HG03045 (cell line): ENCODE data around the gene DHPS.
"Not testable (repeated sequence)": the region's sequence is repeated elsewhere in the genome, so short reads cannot be mapped to it uniquely, and the experiment has no call there.

Experiments used
- ATAC-seq: cut with Tn5 transposase; IDR thresholded peaks from one replicate; pipeline ENCODE4 v1.9.1; 2021; ENCODE audit warnings: mild to moderate bottlenecking, moderate library complexity; ENCODE audit not compliant: unreplicated experiment

Gene DHPS

DNA sequence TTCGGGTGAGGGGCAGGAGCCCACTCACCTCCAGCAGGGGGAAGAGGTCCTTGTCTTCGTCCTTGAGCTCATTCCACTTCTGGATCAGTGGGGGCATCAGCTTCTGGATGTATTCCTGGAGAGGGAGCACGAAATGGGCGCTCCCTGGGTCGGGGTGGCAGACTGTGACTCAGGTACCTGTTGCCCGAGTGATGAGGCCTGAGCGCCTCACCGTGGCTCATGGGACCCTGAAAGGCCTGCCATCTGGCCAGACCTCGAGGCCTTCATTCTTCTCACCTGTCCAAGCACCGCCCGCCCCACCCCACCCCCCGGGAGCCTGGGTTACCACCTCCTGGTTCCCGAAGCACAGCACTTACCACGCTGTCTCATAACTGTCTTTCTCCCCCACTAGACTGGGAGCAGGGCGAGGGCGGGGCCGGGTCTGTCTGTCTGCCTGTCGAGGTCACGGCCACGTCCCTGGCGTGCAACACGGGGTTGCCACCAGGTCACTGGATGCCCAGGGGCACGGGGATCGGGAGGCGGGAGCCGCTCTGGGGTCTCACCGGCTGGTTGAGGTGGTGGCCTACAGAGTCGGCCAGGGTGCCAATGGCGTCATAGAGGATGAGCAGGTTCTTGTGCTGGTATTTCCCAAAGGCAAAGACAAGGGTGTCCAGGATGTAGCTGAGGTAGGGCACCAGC is 24.1 kb upstream of the DHPS start:
- ATAC-seq: no peak

GRCh38 chr19:12705169-12705568 is 23.5 kb upstream of the DHPS start:
- no peak for ATAC-seq

DNA sequence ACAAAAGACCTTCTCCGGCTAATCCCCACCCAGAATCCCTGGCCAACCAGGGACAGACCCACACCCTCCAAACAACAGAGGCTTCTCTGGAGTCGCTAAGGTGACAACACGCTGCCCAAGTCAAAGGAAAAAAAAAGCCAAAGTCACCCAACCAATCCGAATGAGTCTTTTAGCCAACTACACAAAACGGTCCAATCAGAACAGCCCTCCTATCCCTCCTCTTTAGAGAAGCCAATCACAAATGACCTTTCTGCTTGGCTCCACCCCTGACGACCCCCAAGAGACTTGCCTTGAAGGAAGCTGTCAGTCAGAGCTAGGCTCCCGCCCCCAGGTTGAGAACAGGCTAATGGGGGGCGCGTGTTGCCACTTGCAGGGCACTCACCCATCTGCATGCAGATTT is 21.4 kb upstream of the DHPS start:
- no peak for ATAC-seq

DNA sequence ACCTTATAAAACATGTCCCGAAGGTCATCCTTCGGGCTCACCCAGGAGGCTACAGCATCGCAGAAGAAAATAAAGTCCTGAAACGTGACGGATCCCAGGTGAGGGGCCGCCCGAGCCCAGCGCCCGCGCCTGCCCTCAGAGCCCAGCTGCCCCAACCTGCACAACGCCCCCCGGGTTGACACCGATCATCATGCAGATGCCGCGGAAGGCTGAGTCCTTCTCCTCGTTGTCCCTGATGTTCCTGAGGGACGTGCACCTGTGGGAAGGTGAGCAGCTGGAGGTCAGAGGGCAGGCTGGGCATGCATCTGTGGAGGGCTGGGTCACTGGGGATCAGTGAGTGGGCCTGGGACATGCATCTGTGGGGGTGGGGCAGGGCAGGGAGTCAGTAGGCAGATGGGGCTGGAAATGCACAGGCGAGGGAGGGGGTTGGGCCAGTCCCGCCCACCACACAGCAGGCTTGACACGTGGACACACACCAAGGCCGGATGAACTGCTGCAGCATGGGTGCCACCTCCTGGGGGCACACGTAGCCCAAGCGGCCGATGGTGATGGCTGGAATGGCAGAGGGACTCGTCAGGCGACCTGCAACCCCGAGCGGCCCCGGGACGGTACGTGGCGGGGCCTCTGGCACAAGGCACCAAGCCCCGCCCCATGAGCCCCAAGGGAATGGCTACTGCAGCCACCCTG is 20.1 kb upstream of the DHPS start:
- ATAC-seq: no peak

GRCh38 chr19:12698138-12698537 is 16.5 kb upstream of the DHPS start:
- ATAC-seq: no peak

DNA sequence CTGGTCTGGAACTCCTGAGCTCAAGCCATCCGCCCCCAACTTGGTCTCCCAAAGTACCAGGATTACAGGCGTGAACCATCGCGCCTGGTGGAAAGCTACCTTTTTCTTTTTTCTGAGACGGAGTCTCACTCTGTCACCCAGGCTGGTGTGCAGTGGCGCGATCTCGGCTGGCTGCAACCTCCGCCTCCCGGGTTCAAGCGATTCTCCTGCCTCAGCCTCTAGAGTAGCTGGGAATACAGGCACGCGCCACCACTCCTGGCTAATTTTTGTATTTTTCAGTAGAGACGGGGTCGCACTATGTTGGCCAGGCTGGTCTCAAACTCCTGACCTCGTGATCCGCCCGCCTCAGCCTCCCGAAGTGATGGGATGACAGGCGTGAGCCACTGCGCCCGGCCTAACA is 15.7 kb upstream of the DHPS start:
- ATAC-seq: not testable (repeated sequence)

- peak; percentile 75 for ATAC-seq
Measured at GRCh38 chr19:12696366-12697335, 15.0 kb upstream of the DHPS start, which contains the start of gene FBXW9. TSS of gene FBXW9 (minus strand) at chr19:12696631. CDS start at chr19:12696581, 50 bp downstream.

GRCh38 chr19:12695997-12696365 is 14.3 kb upstream of the DHPS start:
- ATAC-seq: peak; percentile 23

DNA sequence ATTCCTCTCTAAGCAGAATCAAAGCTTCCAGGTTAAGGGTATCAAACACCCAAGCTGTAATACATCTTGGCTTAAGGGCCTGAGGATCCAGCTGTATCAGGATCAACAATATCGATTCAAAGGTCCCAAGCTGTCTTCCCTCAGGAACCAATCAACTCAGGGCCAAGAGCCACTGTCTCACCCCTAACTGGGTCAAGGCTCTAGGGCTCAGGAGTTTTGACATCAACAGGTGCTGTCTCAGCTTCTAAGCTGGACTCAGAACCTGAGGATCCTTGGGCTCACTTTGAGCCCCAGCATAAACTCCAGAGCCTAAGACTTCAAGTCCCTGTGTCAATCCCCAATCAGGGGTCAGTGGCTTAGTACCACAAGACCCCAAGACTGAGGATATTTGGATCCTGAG is 13.8 kb upstream of the DHPS start:
- no peak for ATAC-seq

- no peak for ATAC-seq
Measured at GRCh38 chr19:12695096-12695495, 13.4 kb upstream of the DHPS start.

GRCh38 chr19:12694641-12695040 is 13.0 kb upstream of the DHPS start:
- ATAC-seq: no peak

DNA sequence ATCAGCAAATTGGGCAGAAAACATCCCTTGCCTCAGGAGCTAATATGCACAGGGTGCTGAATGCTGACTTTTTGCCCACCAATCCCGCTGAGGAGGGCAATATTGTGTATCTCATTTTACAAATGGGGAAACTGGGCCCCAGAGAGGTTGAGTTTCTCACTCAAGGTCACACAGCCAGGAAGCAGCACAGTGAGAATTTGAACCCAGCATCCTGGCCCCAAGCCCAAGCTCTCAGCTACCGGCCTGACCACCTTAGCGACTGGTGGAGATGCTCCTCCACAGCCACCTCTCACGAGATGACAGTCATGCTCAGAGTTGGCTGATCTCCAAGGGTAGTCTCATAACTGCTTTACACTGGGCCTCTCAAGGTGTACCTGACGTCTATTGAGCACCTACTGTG is 11.3 kb upstream of the DHPS start:
- ATAC-seq: no peak

DNA sequence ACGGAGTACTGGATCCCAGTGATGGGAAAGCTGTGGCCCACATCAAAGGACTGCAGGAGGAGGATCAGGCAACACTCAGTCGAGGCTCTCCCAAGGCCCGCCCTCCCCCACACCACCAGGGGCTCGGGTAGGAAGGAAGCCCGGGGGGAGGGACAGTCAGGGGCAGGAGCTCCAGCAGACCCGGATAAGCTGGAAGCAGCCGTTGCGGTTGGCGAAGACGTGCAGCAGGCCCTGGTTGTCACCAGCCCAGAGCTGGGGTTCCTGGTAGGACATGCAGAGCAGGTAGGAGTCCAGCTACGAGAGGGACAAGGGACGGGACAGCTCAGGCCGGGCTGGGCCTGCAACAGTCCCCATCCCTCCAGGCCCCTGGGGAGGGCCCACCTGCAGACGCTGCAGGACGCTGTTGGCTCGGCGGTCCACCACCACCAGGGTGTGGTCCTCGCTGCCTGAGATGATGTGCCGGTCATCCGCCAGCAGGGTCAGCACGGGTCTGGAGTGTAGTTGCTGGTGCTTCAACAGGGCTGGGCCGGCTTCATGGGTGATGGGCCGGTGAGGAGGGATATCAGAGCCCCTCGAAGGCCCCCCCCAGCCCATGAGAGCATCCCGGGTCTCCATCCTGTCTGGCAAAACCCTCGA is 8.0 kb upstream of the DHPS start:
- no peak for ATAC-seq

GRCh38 chr19:12689012-12689411 is 7.3 kb upstream of the DHPS start:
- ATAC-seq: no peak

DNA sequence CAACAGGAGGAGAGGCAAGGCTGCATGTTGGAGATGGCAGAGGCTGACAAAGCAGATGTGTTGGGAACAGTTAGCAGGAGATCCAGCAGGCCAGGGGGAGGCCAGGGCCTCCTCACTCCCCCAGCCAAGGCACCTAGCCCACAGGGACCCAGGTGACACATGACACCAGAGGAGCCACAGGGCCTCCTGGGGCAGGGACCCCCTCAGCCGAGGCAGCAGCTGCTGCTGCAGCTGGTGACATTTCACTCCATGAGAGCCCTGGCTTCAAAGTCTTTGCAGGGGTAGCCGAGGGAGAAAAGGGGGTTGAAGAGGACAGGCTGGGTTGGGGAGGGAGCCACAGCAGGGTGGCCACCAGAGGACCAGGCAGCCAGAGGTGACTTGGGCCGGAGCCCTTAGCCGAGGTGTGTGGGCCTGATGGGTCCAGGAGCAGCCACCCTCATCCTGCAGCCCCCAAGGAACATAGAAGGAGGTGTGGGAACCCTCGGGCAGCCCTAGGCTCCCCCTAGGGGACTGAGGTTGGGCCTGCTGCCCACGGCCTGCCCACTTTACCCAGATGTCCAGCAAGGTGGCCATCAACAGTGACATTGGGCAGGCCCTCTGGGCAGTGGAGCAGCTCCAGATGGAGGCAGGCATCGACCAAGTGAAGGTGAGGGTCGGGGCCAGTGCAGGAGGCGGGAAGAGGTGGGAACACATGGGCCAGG is 6.0 kb upstream of the DHPS start, which contains the start of gene GNG14:
Gene GNG14, plus strand, starts transcription at position 503 of the 701 bp plus-strand sequence. Its CDS starts 51 bp downstream, at position 554.
- no peak for ATAC-seq

GRCh38 chr19:12685831-12686230 is 4.2 kb upstream of the DHPS start:
- no peak for ATAC-seq

DNA sequence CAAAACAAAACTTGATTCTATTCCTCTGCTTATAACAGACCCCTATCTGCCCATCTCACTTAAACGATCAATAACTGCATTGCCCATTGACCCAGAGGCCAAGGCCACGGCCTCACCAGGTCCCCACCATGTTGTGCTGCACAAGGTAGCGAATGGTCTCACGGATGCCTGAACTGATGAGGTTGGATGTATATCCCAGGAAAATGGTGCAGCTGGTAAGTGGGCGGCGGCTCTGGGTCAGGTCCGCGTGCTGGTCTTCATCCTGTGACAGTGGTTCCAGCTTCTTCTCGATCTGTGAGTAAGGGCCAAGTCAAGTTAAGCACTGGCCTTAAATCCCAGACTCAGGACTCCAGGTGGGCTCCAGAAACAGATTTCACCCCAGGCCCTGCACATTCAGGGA is 1.6 kb downstream of the DHPS start:
- ATAC-seq: no peak

GRCh38 chr19:12678039-12678438 is 3.6 kb downstream of the DHPS start:
- ATAC-seq: not testable (repeated sequence)

GRCh38 chr19:12676928-12677327 is 4.8 kb downstream of the DHPS start:
- no peak for ATAC-seq

- ATAC-seq: no peak
Measured at GRCh38 chr19:12676384-12676792, 5.3 kb downstream of the DHPS start.
